HL-60 (cell line): ENCODE results near the gene SPINK2.

Experiments
- DNase-seq, 2 experiments: peaks; one replicate each; pipeline ENCODE4 v3.0.0-alpha.2; 2010 to 2020; ENCODE audit warnings: low read depth in 1 of 2, low spot score in 1 of 2
- H3K27ac ChIP-seq: fragments of 250-450 bp; sonication (Bioruptor Pico); replicated peaks from 2 replicates; pipeline ENCODE4 v1.5.1; 2020; ENCODE audit warnings: mild to moderate bottlenecking, moderate library complexity
- H3K27me3 ChIP-seq: fragments of 250-450 bp; sonication (Bioruptor Pico); 2 replicates; pipeline ENCODE4 v1.5.1; 2021; ENCODE audit warnings: mild to moderate bottlenecking, moderate library complexity; ENCODE audit not compliant: insufficient read depth, poor library complexity, severe bottlenecking
- H3K4me3 ChIP-seq: replicated peaks from 2 replicates; pipeline ENCODE4 v1.5.1; 2011; ENCODE audit warnings: mild to moderate bottlenecking, control low read depth, low read length; ENCODE audit not compliant: insufficient read depth
- GABPA ChIP-seq: IDR thresholded peaks from 2 replicates; pipeline ENCODE4 v1.6.1; 2012; ENCODE audit warnings: low read depth
- POLR2AphosphoS5 ChIP-seq: IDR thresholded peaks from 2 replicates; pipeline ENCODE4 v1.6.1; 2012; ENCODE audit warnings: low read depth
- SPI1 ChIP-seq: IDR thresholded peaks from 2 replicates; pipeline ENCODE4 v1.6.1; 2012; ENCODE audit warnings: low read depth, mild to moderate bottlenecking, borderline replicate concordance
- TF ChIP-seq, protein P1 (sequence below): IDR thresholded peaks from 2 replicates; pipeline ENCODE4 v1.6.1; 2012; ENCODE audit warnings: low read depth; ENCODE audit not compliant: insufficient replicate concordance
- TF ChIP-seq, protein P2 (sequence below): IDR thresholded peaks from one replicate; pipeline ENCODE4 v1.5.1; 2011; ENCODE audit warnings: low read length, control low read depth, inconsistent platforms; ENCODE audit not compliant: insufficient read depth

SPINK2 gene

DNA sequence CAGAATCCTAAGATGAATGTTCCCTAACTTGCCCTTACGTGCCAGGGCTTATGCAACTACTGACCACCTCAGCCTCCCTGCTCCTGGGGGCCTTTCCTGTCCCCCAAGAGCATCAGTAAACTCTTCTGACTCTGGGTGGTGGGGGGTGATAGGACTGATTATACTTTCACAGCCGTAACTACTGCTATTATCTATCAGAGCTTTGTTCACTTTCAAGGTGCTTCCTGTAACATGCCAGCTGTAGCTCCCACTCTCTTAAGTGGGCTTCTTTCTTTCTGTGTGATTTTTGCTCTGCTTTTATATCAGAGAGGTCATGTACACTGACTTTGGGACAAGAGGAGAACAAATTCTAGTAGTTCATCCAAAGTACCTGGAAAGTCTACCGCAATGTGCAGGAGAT, 25.3 kb downstream of the SPINK2 start:
- no peaks in the 10 kb centered on the region for H3K27me3 ChIP-seq
- no peak for TF ChIP-seq SPI1
- TF ChIP-seq, protein P1, sequence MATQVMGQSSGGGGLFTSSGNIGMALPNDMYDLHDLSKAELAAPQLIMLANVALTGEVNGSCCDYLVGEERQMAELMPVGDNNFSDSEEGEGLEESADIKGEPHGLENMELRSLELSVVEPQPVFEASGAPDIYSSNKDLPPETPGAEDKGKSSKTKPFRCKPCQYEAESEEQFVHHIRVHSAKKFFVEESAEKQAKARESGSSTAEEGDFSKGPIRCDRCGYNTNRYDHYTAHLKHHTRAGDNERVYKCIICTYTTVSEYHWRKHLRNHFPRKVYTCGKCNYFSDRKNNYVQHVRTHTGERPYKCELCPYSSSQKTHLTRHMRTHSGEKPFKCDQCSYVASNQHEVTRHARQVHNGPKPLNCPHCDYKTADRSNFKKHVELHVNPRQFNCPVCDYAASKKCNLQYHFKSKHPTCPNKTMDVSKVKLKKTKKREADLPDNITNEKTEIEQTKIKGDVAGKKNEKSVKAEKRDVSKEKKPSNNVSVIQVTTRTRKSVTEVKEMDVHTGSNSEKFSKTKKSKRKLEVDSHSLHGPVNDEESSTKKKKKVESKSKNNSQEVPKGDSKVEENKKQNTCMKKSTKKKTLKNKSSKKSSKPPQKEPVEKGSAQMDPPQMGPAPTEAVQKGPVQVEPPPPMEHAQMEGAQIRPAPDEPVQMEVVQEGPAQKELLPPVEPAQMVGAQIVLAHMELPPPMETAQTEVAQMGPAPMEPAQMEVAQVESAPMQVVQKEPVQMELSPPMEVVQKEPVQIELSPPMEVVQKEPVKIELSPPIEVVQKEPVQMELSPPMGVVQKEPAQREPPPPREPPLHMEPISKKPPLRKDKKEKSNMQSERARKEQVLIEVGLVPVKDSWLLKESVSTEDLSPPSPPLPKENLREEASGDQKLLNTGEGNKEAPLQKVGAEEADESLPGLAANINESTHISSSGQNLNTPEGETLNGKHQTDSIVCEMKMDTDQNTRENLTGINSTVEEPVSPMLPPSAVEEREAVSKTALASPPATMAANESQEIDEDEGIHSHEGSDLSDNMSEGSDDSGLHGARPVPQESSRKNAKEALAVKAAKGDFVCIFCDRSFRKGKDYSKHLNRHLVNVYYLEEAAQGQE, result no peak
- TF ChIP-seq, protein P2, sequence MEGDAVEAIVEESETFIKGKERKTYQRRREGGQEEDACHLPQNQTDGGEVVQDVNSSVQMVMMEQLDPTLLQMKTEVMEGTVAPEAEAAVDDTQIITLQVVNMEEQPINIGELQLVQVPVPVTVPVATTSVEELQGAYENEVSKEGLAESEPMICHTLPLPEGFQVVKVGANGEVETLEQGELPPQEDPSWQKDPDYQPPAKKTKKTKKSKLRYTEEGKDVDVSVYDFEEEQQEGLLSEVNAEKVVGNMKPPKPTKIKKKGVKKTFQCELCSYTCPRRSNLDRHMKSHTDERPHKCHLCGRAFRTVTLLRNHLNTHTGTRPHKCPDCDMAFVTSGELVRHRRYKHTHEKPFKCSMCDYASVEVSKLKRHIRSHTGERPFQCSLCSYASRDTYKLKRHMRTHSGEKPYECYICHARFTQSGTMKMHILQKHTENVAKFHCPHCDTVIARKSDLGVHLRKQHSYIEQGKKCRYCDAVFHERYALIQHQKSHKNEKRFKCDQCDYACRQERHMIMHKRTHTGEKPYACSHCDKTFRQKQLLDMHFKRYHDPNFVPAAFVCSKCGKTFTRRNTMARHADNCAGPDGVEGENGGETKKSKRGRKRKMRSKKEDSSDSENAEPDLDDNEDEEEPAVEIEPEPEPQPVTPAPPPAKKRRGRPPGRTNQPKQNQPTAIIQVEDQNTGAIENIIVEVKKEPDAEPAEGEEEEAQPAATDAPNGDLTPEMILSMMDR, result no peak
- TF ChIP-seq POLR2AphosphoS5, result no peak
- TF ChIP-seq GABPA, result no peak
- no peak for DNase-seq

DNA sequence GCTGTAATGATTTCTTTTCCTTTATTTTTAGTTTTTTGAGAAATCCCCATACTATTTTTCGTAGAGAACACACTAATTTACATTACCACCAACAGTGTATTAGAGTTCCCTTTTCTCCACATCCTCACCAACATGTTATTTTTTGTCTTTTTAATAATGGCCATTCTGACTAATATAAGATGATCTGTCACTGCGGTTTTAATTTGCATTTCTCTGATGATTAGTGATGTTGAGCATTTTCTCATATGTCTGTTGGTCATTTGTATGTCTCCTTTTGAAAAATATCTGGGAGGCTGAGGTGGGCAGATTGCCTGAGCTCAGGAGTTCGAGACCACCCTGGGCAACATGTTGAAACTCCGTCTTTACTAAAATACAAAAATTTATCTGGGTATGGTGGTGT, 30.2 kb downstream of the SPINK2 start:
- H3K27me3 ChIP-seq, result no peaks in the 10 kb centered on the region

More for the DNA sequence above, 25.3 kb downstream of the SPINK2 start:
- Histone ChIP-seq H3K4me3 (no peak overlapping the region), H3K27ac (no peak overlapping the region)

DNA sequence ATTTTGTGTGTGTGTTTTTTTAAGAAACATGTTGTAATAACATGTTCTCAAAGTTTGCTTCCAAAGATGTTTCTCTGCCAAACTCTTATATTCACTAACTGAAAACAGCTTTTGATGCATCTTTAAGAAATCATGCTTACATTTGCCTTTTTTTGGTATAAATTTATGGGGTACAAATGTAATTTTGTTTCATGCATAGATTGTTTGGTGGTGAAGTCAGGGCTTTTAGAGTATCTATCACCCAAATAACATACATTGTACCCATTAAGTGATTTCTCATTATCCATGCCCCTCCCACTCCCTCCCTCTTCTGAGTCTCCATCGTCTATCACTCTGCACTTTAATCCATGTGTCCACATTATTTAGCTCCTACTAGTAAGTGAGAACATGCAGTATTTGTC, 30.8 kb downstream of the SPINK2 start:
- H3K4me3 ChIP-seq, result no peak overlapping the region
- no peak overlapping the region for H3K27ac ChIP-seq
- no peaks in the 10 kb centered on the region for H3K27me3 ChIP-seq
- no peak for DNase-seq
- no peak for TF ChIP-seq GABPA
- no peak for TF ChIP-seq SPI1
- no peak for TF ChIP-seq POLR2AphosphoS5
- TF ChIP-seq, protein P2, result no peak
- TF ChIP-seq, protein P1, result no peak

More for the DNA sequence above, 30.2 kb downstream of the SPINK2 start:
- no peak for TF ChIP-seq GABPA
- TF ChIP-seq, protein P2, result no peak
- TF ChIP-seq SPI1, result no peak
- TF ChIP-seq POLR2AphosphoS5, result no peak
- TF ChIP-seq, protein P1, result no peak
- Histone ChIP-seq H3K27ac (no peak overlapping the region), H3K4me3 (no peak overlapping the region)
- no peak for DNase-seq
